NCI-H2196 treated with DMSO at 0.1 percent for 48 hours (cell line): ENCODE results near the gene LENG8.

ENCODE experiments used
- DNase-seq: peaks from one replicate; lab custom pipeline; 2025; ENCODE audit not compliant: unreplicated experiment; lab: John Stamatoyannopoulos, UW

LENG8 gene

GRCh38 chr19:54448774-54449700 lies at the start of gene LENG8:
Gene LENG8, plus strand, starts transcription at chr19:54449199. Its CDS starts 2,146 bp downstream, at chr19:54451345.
- DNase-seq = peak; percentile 88

- no peak for DNase-seq
Observed at GRCh38 chr19:54400913-54401312, 48.1 kb upstream of the LENG8 start.

- DNase-seq = no peak
Observed at GRCh38 chr19:54403054-54403453, 45.9 kb upstream of the LENG8 start.

- DNase-seq = no peak
Observed at GRCh38 chr19:54405628-54406027, 43.4 kb upstream of the LENG8 start.

- DNase-seq = no peak
Observed at GRCh38 chr19:54407780-54408179, 41.2 kb upstream of the LENG8 start.

- DNase-seq = no peak
Observed at GRCh38 chr19:54408456-54409026, 40.5 kb upstream of the LENG8 start.

- DNase-seq = no peak
Observed at GRCh38 chr19:54411033-54411432, 38.0 kb upstream of the LENG8 start.

GRCh38 chr19:54412877-54413276 lies 36.1 kb upstream of the LENG8 start:
- no peak for DNase-seq

- no peak for DNase-seq
Observed at GRCh38 chr19:54414156-54414555, 34.8 kb upstream of the LENG8 start.

- DNase-seq = no peak
Observed at GRCh38 chr19:54415208-54415900, 33.6 kb upstream of the LENG8 start, which contains the start of gene TTYH1. Gene TTYH1, plus strand, starts transcription at chr19:54415464. Its CDS starts 89 bp downstream, at chr19:54415553.

- DNase-seq = no peak
Observed at GRCh38 chr19:54415901-54416673, 32.9 kb upstream of the LENG8 start.

- DNase-seq = no peak
Observed at GRCh38 chr19:54416695-54417491, 32.1 kb upstream of the LENG8 start.

- DNase-seq = no peak
Observed at GRCh38 chr19:54418030-54418929, 30.7 kb upstream of the LENG8 start.

- DNase-seq = no peak
Observed at GRCh38 chr19:54418930-54419800, 29.8 kb upstream of the LENG8 start.

GRCh38 chr19:54420068-54420382 lies 29.0 kb upstream of the LENG8 start:
- DNase-seq = no peak

GRCh38 chr19:54420383-54421168 lies 28.4 kb upstream of the LENG8 start:
- no peak for DNase-seq

- DNase-seq = no peak
Observed at GRCh38 chr19:54421169-54421516, 27.9 kb upstream of the LENG8 start.

- no peak for DNase-seq
Observed at GRCh38 chr19:54421521-54421920, 27.5 kb upstream of the LENG8 start.
